ENCODE data around the gene MRPL55. TPM values are rescaled to one million over a fixed set of nuclear protein-coding genes. Genes with fewer than 3 reads are reported as not detected.
A peak's percentile ranks its signal among the peaks of the same experiment; 100 is the strongest.

MRPL55 gene
- total RNA-seq, 4 donors from 2014 or later, result 99.3 to 161 (median 119) TPM

- H3K27me3 ChIP-seq, result no peaks in the 10 kb centered on the region
- H3K4me1 ChIP-seq, result peaks cover 36% of the 10 kb centered on the region
- DNase-seq (ENCODE audit: low spot score in 2 of 2), result peak; percentile 26 to 32
- peaks cover 39% of the 10 kb centered on the region for H3K36me3 ChIP-seq
- 96% methylated on average over 3 of the region's 4 CpGs for WGBS
- no peak overlapping the region for H3K27ac ChIP-seq
- no peak overlapping the region for H3K4me3 ChIP-seq
- peaks cover 3% of the 10 kb centered on the region for H3K9me3 ChIP-seq
- TF ChIP-seq POLR2AphosphoS5 (IDR thresholded peaks at IDR 0.05) (no peak), POLR2A (IDR thresholded peaks at IDR 0.05) (no peak), EP300 (IDR thresholded peaks at IDR 0.05) (no peak)
Observed at GRCh38 chr1:228095161-228095560, 13.9 kb downstream of the MRPL55 start.

- WGBS, result 94% methylated on average over 13 of the region's 13 CpGs
- H3K36me3 ChIP-seq, result peaks cover 33% of the 10 kb centered on the region
- no peak overlapping the region for H3K4me3 ChIP-seq
- H3K4me1 ChIP-seq, result peaks cover 42% of the 10 kb centered on the region
- DNase-seq (ENCODE audit: low spot score in 2 of 2), result peak; percentile 34 to 54
- no peak overlapping the region for H3K27ac ChIP-seq
- TF ChIP-seq EP300 (IDR thresholded peaks at IDR 0.05), result no peak
- TF ChIP-seq POLR2A (IDR thresholded peaks at IDR 0.05), result no peak
- TF ChIP-seq CTCF (IDR thresholded peaks at IDR 0.05), result no peak
- no peak for TF ChIP-seq POLR2AphosphoS5 (IDR thresholded peaks at IDR 0.05)
- H3K27me3 ChIP-seq, result no peaks in the 10 kb centered on the region
- peaks cover 3% of the 10 kb centered on the region for H3K9me3 ChIP-seq
Observed at GRCh38 chr1:228094432-228095016, 14.6 kb downstream of the MRPL55 start.

GRCh38 chr1:228093050-228093906 lies 15.8 kb downstream of the MRPL55 start:
- Histone ChIP-seq H3K4me3 (no peak overlapping the region), H3K9me3 (peaks cover 3% of the 10 kb centered on the region), H3K4me1 (peaks cover 51% of the 10 kb centered on the region), H3K27me3 (no peaks in the 10 kb centered on the region), H3K36me3 (peaks cover 20% of the 10 kb centered on the region), H3K27ac (peak overlapping the region; percentile 30)
- 83% methylated on average over 17 of the region's 20 CpGs for WGBS
- TF ChIP-seq CTCF (IDR thresholded peaks at IDR 0.05), result no peak
- no peak for TF ChIP-seq EP300 (IDR thresholded peaks at IDR 0.05)
- TF ChIP-seq POLR2A (IDR thresholded peaks at IDR 0.05), result no peak
- TF ChIP-seq POLR2AphosphoS5 (IDR thresholded peaks at IDR 0.05), result no peak
- DNase-seq (ENCODE audit: low spot score in 2 of 2), result peak in 1 of 2 donors; percentile 71

- Histone ChIP-seq H3K27ac (peak overlapping the region; percentile 30), H3K36me3 (peaks cover 13% of the 10 kb centered on the region), H3K27me3 (no peaks in the 10 kb centered on the region), H3K9me3 (peaks cover 3% of the 10 kb centered on the region), H3K4me1 (peaks cover 59% of the 10 kb centered on the region), H3K4me3 (no peak overlapping the region)
- WGBS, result 76% methylated on average over 10 of the region's 11 CpGs
- TF ChIP-seq EP300 (IDR thresholded peaks at IDR 0.05) (no peak), CTCF (IDR thresholded peaks at IDR 0.05) (no peak), POLR2AphosphoS5 (IDR thresholded peaks at IDR 0.05) (no peak), POLR2A (IDR thresholded peaks at IDR 0.05) (no peak)
- no peak for DNase-seq (ENCODE audit: low spot score in 2 of 2)
Observed at GRCh38 chr1:228092342-228093049, 16.6 kb downstream of the MRPL55 start.

GRCh38 chr1:228091084-228091483 lies 18.0 kb downstream of the MRPL55 start:
- Histone ChIP-seq H3K27ac (no peak overlapping the region), H3K4me3 (no peak overlapping the region), H3K4me1 (peaks cover 73% of the 10 kb centered on the region), H3K9me3 (peaks cover 3% of the 10 kb centered on the region), H3K27me3 (no peaks in the 10 kb centered on the region), H3K36me3 (peaks cover 3% of the 10 kb centered on the region)
- TF ChIP-seq POLR2A (IDR thresholded peaks at IDR 0.05) (no peak), POLR2AphosphoS5 (IDR thresholded peaks at IDR 0.05) (no peak), EP300 (IDR thresholded peaks at IDR 0.05) (no peak), CTCF (IDR thresholded peaks at IDR 0.05) (no peak)
- DNase-seq (ENCODE audit: low spot score in 2 of 2), result no peak
- WGBS, result 49% methylated on average over 4 of the region's 4 CpGs

Measured in suprapubic skin (tissue), 4 donors.